ENCODE results near the gene GUCA2A.
A peak's percentile ranks its signal among the peaks of the same experiment; 100 is the strongest.

The GUCA2A gene

DNA sequence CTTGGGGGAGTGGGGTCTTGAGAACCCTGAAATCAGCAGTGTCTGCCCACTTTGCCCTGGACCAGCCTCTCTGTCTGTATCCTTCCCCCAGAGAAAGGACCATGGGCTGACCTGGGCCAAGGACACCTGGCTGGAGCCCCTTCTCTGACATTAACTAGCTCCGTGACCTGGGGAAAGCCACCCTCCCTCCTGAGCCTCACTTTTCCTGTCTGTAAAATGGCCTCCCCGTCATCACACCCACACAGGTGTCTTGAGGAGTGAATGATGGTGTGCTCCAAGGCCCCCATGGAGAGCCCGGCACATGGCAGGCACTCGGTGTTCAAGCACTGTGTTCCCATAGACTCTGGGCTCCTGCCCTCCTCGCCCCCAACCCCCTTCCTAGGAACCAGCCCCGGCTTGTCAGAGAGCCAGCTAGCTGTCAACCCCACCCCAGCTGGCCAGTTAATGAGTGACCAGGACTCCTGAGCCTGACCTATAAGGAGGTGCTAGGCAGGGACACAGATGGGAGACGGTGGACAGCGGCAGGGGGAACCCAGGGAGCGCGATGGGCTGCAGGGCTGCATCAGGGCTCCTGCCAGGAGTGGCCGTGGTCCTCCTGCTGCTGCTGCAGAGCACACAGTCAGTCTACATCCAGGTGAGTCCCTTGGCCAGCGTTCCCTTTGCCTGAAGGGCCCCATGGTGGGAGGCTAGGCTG, 11.5 kb downstream of the GUCA2A start, which contains the start of gene GUCA2B:
TSS of gene GUCA2B (plus strand) at position 504 of the 694 bp plus-strand sequence. CDS start at position 545, 41 bp downstream.
- no peak for DNase-seq

DNA sequence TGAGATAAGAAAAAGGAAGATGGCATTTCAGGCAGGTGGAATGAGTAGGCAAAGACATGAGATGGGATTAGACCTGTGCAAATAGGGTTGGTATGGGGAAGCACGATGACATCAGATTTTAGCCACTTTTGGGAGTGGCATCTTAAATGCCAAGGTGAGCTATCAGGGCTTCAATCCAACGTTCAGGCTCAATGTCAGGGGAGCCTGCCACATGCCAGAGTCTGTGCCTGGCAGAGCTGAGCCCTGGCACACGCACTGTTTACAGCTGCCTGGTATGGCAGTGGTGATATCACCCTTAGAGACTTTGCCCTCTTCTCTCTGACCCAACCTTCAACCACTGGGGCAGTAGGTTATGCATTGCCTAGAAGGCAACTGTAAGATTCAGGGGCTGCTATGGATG, 12.4 kb downstream of the GUCA2A start:
- no peak for DNase-seq

DNA sequence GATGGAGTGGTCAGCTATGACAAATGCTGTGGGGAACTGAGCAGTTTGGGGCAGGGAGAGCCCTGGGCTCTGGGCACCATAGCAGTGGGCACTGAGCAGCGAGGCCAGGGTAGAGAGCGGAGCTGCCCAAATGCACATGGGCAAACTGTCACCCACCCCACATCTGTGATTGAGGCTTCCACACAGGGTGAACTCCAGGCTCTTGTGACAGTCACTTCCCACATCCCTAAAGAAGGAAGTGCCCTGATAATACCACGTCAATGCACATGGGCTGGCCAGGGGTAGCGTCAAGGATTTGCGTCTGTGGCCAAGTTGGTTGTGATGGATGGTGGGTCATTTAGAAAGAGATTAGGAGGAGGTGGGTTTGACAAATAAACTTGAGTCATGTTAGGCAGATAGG, 13.9 kb downstream of the GUCA2A start:
- no peak for DNase-seq

DNA sequence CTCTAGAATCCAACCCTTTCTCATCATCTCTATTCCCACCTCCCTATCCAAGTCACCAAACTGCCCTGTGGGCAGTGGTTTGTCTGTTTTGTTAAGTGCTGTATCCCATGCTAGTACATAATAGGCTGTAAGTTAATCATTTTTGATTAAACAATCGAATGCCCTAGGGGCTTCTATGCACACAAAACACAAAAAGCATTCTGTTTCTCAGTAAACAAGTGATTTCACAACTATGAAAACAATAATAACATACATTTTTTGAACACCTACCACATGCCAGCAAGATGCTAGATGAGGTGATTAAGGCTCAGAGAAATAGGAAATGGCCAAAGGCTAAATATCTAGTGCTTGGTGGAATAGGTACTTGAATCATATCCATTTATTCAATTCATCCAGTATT, 16.4 kb downstream of the GUCA2A start:
- no peak for DNase-seq

DNA sequence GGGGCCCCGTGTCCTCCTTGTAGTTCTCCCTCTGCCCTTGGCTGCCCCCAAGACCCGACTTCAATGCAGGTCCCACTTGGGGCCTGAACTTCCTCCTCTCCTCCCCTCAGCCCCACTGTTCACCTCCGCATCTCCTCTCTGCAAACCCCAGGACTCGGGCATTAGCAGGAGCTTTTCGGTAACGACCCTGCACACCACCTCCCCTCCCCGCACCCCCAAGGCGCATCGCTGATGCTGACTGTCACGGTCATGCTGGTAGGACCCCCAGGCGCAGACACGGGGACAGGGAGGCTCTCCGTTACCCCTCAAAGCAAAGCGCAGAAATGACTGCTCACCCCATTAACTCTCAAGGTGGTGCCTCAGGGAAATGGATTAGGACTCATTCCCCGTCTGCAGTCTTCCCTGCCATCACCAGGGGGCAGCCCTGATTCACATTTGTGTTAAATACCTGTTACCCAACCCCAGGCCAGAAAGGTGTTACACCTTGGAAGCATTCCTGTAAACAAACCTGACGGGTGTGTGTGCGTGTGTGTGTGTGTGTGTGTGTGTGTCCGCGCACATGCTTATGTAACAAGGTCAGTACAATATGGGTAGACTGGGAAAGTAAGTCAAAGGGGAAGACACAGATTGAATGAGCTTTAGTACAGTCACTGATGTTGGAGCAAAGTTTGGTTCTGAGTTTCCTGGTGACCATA, 17.8 kb downstream of the GUCA2A start:
- DNase-seq, result peak; percentile 82

DNA sequence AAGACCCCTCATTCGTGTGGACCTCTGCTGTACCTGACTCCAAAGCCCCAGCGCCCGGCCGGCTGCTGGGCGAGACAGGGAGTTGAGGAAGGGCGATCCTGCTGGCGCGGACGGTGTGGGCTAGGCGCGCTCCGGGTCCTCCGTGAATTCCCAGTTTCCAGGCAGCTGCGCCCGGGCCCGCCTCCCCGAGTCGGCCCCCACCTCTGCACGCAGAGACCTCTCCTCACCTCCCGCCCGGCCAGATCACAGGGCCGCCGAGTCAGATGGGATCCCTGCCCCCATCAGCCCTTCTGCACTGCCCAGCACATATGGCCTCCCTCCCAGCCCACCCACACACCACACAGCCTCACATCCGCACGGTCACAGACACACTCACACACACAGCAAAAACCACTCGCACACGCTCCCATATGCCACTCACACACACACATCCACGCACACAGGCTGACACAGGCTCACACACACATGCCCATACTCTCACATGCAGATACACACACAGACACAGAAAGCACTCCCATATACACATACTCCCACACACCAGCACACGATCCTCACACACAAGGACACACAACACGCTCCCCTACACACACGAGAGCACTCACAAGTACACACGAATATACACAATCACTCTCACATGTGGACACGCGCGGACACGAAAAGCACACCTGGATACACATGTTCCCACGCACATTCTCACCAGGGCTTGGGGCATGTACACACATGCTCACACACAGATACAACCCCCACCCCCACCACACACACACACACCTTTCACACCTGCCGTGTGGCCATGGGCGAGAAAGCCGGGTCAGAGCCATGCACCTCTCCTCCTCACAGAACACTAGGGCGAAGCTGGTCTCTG, 18.6 kb downstream of the GUCA2A start:
- DNase-seq, result no peak

DNA sequence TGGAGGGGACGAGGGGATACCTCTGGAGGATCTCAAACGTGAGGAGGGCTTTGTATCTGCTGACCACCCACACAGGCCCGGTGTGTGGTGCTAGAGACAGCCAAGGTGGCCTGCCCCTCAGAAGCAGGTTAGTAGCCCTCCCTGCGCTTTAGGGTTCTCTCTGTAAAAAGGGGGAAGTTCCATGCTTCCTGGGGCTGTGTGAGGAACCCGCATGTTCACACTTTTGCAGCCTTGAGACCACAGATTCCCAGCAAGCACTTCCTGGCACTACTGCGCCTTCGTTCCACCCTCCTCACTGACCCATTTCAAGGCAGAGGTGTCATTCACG, 19.2 kb downstream of the GUCA2A start:
- DNase-seq, result no peak

DNA sequence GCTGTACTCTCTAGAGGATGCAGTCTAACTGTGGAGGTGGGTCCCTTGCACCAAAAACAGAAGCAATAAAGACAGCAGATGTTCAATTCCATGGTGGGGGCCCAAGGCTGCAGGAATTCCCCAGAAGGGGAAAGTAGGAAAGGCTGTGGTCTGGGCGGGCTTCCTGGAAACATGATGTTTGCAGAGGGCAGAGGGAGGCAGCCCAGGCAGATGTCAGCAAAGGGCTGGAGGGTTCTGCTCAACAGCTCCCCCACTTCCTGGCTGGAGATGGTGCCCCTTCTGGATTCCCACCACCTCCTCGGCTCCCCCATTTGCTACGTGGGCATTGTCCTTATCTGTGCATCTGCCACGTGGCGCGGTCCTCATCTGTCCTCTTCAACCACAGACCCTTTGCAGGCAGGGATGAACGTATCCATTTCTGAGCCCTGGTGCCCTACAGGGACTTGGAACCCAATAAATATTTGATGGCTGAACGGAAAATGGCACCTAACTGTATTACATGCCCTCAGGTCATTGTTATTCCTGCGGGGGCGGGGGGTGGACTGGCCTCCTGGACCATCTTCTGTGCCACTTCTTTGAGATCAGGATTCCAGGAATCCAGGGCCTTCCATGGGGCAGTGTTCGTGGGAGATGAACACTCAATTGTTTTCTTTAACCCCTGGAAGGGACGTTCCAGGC, 19.7 kb downstream of the GUCA2A start:
- no peak for DNase-seq

DNA sequence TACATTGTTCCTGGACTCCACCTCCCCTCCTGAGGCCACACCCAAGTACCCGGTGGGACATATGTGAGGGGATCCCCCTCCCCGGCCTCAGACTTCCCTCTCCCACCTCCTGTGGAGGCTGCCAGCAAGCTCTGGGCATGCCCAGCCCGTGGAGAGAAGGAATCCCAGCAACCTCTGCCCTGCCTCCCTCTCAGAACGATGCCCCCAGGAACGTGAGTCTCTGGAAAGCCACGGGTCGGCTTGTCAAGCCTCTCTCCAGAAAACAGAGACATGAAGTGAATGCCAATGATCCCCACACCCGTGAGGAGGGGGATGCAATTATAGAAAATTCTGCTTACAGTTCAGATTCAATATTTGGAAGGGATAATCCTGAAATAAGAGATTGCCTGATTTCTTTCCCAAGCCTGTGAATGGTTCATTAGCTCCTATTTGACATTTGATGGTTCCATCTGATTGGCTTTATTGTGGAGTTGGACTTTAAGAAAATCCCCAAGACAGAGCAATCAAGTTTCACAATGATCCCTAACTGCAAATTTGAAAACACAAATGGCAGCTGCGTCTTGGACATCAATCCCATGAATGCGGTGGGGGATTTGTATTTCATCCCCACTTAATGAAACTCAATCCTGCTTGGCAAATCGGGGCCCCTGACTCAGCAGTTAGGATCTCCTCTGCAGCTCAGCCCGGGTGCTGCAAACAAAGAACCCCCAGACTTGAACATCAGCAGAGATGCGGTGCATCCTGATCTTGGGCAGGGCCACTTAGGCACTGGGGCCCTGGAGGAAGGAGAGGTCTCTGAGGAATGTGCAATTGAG, 20.4 kb downstream of the GUCA2A start:
- DNase-seq, result no peak

DNA sequence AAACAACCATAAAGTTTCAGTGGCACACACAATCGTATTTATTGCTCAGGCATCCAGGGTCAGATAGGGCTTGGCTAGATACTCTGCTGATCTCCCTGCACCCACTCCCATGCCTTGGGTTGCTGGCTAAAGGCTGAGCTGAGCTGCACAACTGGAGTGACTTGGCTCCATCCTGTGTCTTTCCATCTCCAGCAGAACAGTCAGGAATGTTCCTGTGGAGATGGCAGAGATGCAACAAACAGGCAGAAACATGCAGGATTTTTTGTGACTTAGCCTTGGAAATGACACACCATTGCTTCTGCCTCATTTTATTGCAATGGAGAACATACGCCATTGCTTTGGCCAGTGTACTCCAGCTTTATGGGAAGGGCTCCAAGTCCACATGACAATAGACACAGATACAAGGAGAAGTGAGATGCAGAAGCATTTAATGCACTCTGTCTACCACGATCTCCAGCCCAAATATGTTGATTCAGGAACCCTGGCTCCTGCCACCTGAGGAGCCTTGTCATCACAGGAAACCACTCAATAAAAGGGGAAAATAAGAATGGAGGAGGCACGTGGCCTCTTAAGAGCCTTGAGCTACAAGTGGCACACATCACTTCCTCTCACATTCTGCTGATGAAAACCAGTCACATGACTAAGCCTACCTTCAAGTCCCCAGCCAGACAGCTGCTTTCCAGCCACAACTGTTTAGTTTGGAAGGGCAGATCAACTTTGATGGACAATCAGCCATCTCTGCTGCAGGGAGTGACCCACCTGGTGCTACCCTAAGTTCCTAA, 21.5 kb downstream of the GUCA2A start:
- DNase-seq, result no peak

DNA sequence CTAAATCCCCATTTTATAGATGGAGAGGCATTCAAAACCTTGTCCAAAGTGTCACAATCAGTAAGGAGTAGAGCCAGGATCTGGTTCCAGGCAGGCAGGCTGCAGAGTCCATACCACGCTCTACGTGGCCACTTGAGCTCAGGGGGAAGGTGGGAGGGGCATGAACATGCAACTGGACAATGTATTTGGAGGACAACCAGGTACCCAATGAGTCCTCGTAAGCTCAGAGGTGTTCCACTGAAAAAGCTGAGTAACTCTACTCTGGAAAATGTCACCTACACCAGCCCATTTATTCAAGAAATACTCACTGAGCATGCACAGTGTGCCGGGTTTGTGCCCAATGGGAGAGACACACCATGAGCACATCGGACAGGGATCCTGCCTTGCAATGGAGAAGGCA, 22.6 kb downstream of the GUCA2A start:
- DNase-seq, result no peak

DNA sequence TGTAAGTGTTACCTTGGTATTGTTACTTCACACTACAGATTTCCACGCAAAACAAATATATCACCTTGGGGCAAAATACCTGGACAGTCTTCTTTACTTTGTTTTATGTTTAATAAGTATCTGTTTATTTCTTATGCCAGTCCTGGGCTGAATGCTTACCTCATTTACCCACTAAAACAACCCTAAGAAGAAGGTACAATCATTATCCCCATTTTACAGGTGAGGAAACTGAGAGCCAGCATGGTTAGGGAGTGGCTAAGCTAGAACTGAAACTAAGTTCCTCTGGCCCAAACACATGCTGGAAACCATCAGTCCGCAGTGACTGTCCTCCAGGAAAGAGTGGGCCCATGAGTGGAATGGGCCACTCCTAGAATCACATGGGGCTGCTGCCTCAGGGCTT, 24.4 kb downstream of the GUCA2A start:
- DNase-seq, result no peak

DNA sequence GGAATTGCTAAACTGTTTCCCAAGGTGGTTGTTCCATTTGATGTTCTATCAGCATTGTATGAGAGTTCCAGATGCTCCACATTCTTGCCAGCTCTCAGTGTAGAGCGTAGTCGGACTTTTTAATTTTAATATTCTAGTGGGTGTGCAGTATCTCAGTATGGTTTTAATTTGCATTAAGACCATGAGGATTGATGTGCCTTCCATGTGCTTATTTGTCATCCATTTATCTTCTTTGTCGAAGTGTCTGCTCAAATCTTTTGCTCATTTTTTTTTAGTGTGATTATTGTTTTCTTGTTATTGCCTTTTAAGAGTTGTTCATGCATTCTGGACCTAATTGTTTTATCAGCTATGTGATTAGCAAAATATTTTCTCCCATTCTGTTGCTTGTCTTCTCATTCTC, 25.1 kb downstream of the GUCA2A start:
- DNase-seq, result no peak

DNA sequence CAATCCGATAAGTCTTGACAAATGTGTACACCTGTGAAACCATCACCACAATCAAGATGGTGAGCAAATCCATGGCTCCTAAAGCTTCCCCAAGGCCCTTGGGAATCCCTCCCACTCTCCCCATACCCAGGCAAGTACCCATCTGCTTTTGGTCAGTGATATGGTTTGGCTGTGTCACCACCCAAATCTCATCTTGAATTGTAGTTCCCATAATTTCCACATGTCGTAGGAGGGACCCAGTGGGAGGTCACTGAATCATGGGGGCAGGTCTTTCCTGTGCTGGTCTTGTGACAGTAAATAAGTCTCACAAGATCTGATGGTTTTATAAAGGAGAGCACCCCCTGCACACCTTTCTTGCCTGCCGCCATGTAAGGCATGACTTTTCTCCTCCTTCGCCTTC, 26.0 kb downstream of the GUCA2A start:
- no peak for DNase-seq

DNA sequence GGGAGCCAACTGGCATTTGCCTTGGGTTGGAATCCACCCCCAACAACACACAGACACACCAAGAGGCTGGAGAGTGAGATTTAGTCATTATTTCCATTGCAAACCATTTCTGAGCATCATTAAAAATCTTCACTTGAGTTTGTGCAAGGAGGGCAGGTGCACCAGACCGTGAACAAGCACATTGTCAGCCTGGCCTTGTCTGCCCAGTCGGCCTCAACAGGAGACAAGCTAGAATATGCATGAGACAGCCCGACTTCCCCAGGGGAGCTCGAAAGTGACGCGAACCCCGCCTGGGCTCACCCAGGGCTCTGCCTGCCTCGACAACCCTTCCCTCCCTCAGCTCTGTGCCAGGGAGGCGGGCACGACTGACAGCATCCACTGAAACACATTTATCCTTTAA, 26.8 kb downstream of the GUCA2A start:
- DNase-seq, result no peak

DNA sequence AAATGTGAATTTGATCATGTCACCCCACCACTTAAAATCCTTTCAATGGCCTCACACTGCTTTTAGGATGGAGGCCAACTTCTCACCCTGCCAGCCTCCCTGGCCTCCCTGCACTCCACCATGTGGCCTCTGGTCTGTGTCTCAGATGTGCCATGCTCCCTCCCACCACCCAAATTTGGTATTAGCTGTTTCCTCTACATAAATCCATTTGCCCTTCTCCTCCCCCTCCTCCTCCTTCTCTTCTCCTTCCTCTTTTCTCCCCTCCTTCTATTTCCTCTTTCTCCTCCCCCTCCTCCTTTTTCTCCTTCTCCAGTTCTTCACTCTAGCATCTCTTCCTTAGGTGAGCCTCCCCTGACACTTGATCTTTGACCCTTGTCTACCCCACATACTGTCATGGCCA, 28.1 kb downstream of the GUCA2A start:
- no peak for DNase-seq

DNA sequence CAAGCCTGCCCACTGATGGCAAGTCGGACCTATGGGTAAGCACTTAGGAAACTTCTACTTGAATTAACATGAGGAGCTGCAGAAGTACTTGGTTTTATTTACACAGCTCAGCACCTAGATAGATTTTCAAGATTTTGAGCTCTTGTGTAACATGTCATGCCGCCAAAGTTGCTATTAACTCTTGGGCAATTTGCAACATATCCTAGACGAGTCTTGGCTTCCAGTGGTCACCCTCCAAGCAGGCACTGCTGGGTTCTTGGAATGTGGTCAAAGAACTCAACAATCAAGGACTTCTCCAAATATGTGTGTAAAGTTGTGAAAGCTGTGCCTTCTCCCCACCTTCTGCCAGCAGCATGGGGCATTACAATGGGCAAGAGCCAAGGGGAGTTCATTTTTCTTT, 29.1 kb downstream of the GUCA2A start:
- no peak for DNase-seq

DNA sequence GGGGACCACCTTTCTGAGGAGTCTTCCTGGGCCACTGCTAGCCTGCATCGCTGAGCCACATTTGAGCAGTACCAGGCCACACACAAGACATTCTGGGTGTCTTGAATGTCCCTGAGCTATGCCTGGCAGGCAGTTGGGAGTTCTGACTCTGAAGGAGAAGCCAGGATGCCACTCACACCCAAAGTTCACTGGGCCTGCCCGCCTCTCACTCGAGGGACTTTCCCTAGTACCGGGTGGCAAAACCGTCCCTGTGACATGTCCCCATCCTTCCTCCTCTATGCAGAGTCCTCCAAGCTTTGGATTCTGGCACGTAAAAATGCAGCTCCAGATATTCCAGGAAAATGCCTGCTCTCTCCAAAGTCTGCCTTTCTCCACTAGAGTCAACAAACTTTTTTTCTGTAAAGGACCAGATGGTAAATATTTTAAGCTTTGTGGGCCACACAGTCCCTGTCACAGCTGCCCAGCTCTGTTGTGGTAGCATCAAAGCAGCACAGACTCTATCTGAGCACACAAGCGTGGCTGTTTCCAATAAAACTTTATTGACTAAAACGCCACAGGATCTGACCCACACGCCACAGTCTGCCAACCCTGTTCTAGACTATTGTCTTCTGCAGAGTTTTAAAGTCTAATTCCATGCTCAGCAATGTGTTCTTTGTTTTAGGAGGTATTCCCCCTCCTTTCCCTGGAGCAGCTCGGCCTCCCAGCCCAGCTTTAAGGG, 30.6 kb downstream of the GUCA2A start:
- DNase-seq, result no peak

DNA sequence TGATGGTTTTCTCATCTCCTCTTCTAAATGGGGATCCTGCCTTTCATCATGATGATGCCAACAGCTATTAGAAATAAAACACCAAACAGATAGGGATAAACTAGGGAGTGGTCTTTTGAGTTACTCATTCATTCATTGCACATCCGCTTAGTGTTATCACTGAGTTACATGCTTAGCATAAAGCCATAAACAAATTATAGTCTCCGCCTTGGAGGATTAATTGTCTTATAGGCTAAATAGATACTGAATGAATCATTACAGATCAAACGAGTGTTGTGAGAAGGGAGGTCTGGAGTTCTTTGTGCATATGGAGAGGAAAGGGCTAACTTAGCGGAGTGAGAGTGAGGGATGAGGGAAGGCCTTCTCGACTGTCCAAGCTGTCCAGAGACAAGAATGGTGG, 31.2 kb downstream of the GUCA2A start:
- no peak for DNase-seq

DNA sequence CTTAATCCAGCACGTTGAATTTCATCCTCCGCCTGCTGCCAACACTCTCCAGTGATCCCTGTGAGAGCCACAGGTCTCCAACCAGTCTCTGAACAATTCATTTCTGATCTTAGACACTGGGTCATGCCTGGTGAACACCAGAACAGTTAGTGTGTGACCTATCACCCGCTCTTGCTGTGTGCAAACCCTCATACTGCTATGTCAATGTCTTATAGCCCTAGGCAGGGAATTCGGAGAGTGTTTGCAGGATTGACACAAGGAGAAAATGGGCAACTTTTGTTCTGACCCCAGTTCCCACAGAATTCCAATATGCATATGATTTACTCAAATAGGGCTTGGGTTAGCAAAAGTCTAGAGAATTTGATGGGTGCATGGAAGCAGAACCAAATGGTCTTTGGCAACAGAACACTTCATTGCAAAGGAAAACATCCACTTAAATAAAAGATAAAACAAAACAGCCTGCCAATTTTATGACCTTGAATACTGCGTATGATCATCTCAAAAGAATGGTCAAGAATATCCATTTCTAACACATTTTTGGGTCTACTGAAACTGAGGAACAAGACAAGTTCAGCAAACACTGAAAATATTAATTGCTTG, 34.4 kb downstream of the GUCA2A start:
- no peak for DNase-seq

DNA sequence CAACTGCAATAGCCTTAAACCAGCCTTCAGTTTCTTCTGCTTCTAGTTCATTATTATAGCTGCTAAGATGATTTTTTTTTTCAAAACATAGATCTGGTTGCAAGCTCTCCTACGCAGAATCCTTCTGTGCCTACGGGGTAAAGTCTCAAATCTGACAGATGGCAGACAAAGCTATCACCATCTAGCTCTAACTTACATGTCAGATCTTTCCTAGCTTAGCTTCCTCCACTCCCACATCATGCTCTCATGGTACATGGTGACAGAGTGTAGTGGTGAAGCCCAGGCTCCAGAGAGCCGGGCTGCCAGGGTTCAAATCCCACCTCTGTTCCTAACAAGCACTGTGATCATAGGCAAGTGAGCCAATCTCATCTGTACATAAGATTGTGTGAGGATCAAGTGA, 35.6 kb downstream of the GUCA2A start:
- no peak for DNase-seq
